BLaER1 treated with 17β-estradiol and CSF1 and Interleukin-3, amounts not matched to agents 10 nM and 100 nM (cell line): ENCODE measurements around the gene WWC2.
"Not testable (repeated sequence)": the region's sequence is repeated elsewhere in the genome, so short reads cannot be mapped to it uniquely, and the experiment has no call there.

ENCODE experiments used
- H3K27ac ChIP-seq, 11 experiments: shearing (Covaris generic); formaldehyde crosslinking; 2 replicates each; pipeline ENCODE4 v1.8.1; 2022
- H3K27me3 ChIP-seq, 11 experiments: shearing (Covaris generic); formaldehyde crosslinking; 2 replicates each; pipeline ENCODE4 v1.8.1; 2022
- H3K36me3 ChIP-seq, 11 experiments: shearing (Covaris generic); formaldehyde crosslinking; 2 replicates each; pipeline ENCODE4 v1.8.1; 2022
- H3K4me1 ChIP-seq, 10 experiments: shearing (Covaris generic); formaldehyde crosslinking; 2 replicates each; pipeline ENCODE4 v1.8.1; 2022
- H3K4me2 ChIP-seq, 11 experiments: shearing (Covaris generic); formaldehyde crosslinking; 2 replicates each; pipeline ENCODE4 v1.8.1; 2022
- H3K4me3 ChIP-seq, 10 experiments: shearing (Covaris generic); formaldehyde crosslinking; 2 replicates each; pipeline ENCODE4 v1.8.1; 2022
- H3K9ac ChIP-seq, 11 experiments: shearing (Covaris generic); formaldehyde crosslinking; 2 replicates each; pipeline ENCODE4 v1.8.1; 2022
- H3K9me3 ChIP-seq, 11 experiments: shearing (Covaris generic); formaldehyde crosslinking; replicated peaks in 1 of 11; 2 replicates each; pipeline ENCODE4 v1.8.1; 2022
- H4K20me1 ChIP-seq, 11 experiments: shearing (Covaris generic); formaldehyde crosslinking; 2 replicates each; pipeline ENCODE4 v1.8.1; 2022
- Cebpa-rat ChIP-seq, 11 experiments: shearing (Covaris generic); IDR thresholded peaks; 2 replicates each; pipeline ENCODE4 v1.8.1; 2022

Gene WWC2

DNA sequence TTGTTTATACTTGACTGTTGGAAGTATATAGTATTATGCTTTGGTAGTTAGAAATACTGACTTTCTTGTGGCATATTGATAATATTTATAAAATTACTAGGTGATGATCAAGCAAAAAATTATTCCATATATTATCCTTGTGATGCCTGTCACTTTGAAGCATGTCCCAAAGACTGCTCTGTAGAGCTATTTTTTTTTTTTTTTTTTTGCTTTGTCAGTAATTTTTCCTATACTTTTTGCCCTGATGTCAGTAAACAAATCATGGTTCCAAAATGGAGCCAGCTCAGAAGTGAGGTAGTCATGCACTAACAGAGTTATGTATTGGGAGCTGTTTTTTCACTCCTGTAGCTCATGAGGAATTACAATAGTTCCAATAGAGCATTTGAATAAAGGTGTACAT, 11.2 kb downstream of the WWC2 start:
- peaks cover 0 to 73% (median 13%) of the 10 kb centered on the region in 11 experiments; a peak in 14 of 22 replicates for H4K20me1 ChIP-seq
- H3K27ac ChIP-seq, result no peak overlapping the region
- H3K4me1 ChIP-seq, result peaks cover 0 to 6% (median 0%) of the 10 kb centered on the region in 10 experiments; a peak in 1 of 20 replicates
- H3K36me3 ChIP-seq, result no peaks in the 10 kb centered on the region
- no peak overlapping the region for H3K9ac ChIP-seq
- no peak overlapping the region for H3K4me2 ChIP-seq
- no peaks in the 10 kb centered on the region for H3K27me3 ChIP-seq
- peaks cover 0 to 7% (median 0%) of the 10 kb centered on the region in 11 experiments; a peak in 5 of 22 replicates for H3K9me3 ChIP-seq
- H3K4me3 ChIP-seq, result no peak overlapping the region
- no peak for TF ChIP-seq Cebpa-rat (IDR thresholded peaks at IDR 0.05)

DNA sequence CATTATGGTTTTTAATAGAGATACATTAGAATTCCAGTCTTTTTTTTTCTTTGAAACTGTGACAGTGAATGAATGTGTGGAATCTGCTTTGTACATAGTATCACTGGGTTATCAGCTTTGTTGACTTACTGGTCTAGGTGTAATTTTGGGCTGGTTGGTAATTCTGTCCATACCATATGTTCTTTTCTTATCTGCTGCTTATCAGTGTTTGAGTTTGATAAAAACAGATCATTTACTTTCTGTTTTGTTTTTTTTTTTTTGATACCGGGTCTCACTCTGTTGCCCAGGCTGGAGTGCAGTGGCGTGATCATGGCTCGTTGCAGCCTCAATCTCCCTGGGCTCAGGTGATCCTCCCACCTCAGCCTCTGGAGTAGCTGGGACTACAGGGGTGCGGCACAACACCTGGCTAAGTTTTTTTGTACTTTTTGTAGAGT, 12.4 kb downstream of the WWC2 start:
- H3K27ac ChIP-seq, result no peak overlapping the region
- peaks cover 0 to 76% (median 13%) of the 10 kb centered on the region in 11 experiments; a peak in 14 of 22 replicates for H4K20me1 ChIP-seq
- H3K9ac ChIP-seq, result no peak overlapping the region
- no peaks in the 10 kb centered on the region for H3K36me3 ChIP-seq
- no peak overlapping the region for H3K4me3 ChIP-seq
- H3K4me1 ChIP-seq, result peaks cover 0 to 6% (median 0%) of the 10 kb centered on the region in 10 experiments; a peak in 1 of 20 replicates
- H3K9me3 ChIP-seq, result peaks cover 0 to under 1% (median 0%) of the 10 kb centered on the region in 11 experiments; a peak in 1 of 22 replicates
- H3K4me2 ChIP-seq, result peak overlapping the region in 1 of 11 experiments; percentile 27; a peak in 1 of 22 replicates
- no peaks in the 10 kb centered on the region for H3K27me3 ChIP-seq
- TF ChIP-seq Cebpa-rat (IDR thresholded peaks at IDR 0.05), result no peak

GRCh38 chr4:183118141-183118540, 19.1 kb downstream of the WWC2 start:
- peaks cover 0 to 62% (median 26%) of the 10 kb centered on the region in 11 experiments; a peak in 14 of 22 replicates for H4K20me1 ChIP-seq
- TF ChIP-seq Cebpa-rat (IDR thresholded peaks at IDR 0.05), result no peak
- no peaks in the 10 kb centered on the region for H3K36me3 ChIP-seq
- H3K27ac ChIP-seq, result no peak overlapping the region
- no peaks in the 10 kb centered on the region for H3K9me3 ChIP-seq
- no peaks in the 10 kb centered on the region for H3K27me3 ChIP-seq
- no peak overlapping the region for H3K4me2 ChIP-seq
- H3K4me3 ChIP-seq, result no peak overlapping the region
- H3K9ac ChIP-seq, result no peak overlapping the region
- no peaks in the 10 kb centered on the region for H3K4me1 ChIP-seq

DNA sequence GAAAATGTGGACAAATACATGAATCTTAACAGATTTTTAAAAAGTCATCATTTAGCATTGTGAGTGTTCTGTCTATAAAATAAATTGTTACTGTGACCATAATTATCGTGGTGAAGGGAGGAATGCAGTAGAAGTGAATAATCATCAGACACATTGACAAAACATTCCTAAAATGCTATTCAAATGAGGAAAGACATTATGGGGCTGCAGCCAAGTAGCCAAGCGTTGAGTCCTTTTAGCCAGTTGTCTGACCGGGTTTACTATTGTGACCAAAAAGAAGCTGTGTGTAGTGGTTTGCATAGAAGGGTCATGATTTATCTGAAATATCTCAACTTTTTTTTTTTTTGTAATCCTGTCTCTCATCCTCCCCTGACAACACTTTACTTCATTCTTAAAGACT, 19.5 kb downstream of the WWC2 start:
- Histone ChIP-seq H3K27me3 (no peaks in the 10 kb centered on the region), H3K4me3 (no peak overlapping the region), H3K27ac (no peak overlapping the region), H3K9me3 (no peaks in the 10 kb centered on the region), H4K20me1 (peaks cover 0 to 59% (median 22%) of the 10 kb centered on the region in 11 experiments; a peak in 14 of 22 replicates), H3K9ac (no peak overlapping the region), H3K4me2 (no peak overlapping the region), H3K4me1 (no peaks in the 10 kb centered on the region), H3K36me3 (no peaks in the 10 kb centered on the region)
- no peak for TF ChIP-seq Cebpa-rat (IDR thresholded peaks at IDR 0.05)

DNA sequence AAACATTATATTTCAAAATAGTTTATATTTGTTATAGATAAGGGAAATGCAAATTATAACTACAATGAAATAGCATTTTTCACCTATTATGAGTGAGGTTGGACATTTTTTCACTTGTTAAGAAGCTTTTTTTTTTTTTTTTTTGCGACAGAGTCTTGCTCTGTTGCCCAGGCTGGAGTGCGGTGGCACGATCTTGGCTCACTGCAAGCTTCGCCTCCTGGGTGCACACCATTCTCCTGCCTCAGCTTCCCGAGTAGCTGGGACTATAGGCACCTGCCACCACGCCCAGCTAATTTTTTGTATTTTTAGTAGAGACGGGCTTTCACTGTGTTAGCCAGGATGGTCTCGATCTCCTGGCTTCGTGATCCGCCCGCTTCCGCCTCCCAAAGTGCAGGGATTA, 22.6 kb downstream of the WWC2 start:
- H3K27ac ChIP-seq, H3K36me3 ChIP-seq, H3K9ac ChIP-seq, H3K4me3 ChIP-seq, H3K4me1 ChIP-seq, H3K9me3 ChIP-seq, H3K27me3 ChIP-seq, H3K4me2 ChIP-seq: not testable (repeated sequence)
- peaks cover 0 to 54% (median 21%) of the 10 kb centered on the region in 11 experiments; a peak in 14 of 22 replicates for H4K20me1 ChIP-seq

DNA sequence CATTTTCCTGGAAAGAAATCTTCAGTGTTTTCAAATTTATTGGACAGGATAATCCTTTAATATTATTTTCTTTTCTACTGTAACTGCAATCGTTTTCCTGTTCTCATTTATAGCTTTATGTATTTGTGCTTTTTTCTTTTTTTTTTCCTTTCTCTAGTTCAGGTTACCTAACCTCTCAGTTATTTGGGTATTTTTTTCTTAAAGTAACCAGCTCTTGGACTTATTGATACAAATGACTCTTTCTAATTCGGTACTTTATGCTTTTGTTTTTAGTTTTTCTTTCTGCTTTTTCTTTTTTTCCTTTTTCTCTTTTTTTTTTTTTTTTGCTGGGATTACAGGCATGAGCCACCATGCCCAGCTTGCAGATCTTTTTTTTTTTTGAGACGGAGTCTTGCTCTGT, 25.2 kb downstream of the WWC2 start:
- H3K9ac ChIP-seq, result no peak overlapping the region
- no peaks in the 10 kb centered on the region for H3K9me3 ChIP-seq
- no peaks in the 10 kb centered on the region for H3K4me1 ChIP-seq
- H3K27me3 ChIP-seq, result no peaks in the 10 kb centered on the region
- H4K20me1 ChIP-seq, result peaks cover 0 to 58% (median 29%) of the 10 kb centered on the region in 11 experiments; a peak in 16 of 22 replicates
- no peaks in the 10 kb centered on the region for H3K36me3 ChIP-seq
- no peak overlapping the region for H3K4me3 ChIP-seq
- no peak overlapping the region for H3K27ac ChIP-seq
- H3K4me2 ChIP-seq, result no peak overlapping the region
- no peak for TF ChIP-seq Cebpa-rat (IDR thresholded peaks at IDR 0.05)

DNA sequence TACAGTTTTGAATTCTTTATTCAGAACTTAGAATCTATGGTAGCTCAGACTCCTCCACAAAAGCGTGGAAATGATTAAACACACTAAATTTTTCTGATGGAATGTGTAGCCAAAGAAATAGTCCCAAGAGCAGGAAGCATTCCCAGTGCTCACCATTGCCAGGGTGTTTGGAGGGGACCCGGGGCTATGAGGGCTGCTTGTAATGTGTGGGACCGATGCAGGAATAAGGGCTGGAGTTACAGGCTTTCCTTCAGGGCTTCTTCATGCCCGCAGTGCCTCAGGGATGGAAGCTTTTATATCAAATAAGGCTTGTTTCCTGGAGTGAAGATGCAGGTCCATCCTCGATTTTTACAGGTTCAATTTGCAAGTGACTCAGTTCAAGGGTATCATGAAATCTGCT, 25.8 kb downstream of the WWC2 start:
- TF ChIP-seq Cebpa-rat (IDR thresholded peaks at IDR 0.05), result no peak
- Histone ChIP-seq H3K4me1 (no peaks in the 10 kb centered on the region), H3K36me3 (no peaks in the 10 kb centered on the region), H3K27ac (no peak overlapping the region), H3K9me3 (no peaks in the 10 kb centered on the region), H4K20me1 (peaks cover 0 to 59% (median 25%) of the 10 kb centered on the region in 11 experiments; a peak in 16 of 22 replicates), H3K4me2 (no peak overlapping the region), H3K27me3 (no peaks in the 10 kb centered on the region), H3K4me3 (no peak overlapping the region), H3K9ac (no peak overlapping the region)

DNA sequence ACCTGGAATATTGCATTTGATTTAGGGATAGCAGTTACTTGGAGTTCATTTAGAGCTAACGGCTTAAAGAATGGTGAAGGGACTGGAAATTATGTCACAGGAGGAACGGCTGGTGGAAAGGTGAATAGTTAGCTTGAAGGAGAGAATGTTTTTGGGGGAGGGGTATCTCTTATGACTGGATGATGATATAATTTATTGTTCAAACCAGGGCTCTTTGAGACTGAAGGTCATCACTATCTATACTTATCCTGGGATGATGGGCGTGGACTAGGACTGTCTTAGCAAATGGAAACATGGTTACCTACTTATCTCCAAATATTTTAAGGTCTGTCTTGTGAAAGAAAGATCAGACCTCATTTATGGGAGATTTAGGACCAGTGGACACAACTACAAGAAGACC, 30.1 kb downstream of the WWC2 start:
- Histone ChIP-seq H3K27ac (no peak overlapping the region), H3K9me3 (no peaks in the 10 kb centered on the region), H4K20me1 (peaks cover 0 to 69% (median 25%) of the 10 kb centered on the region in 11 experiments; a peak in 17 of 22 replicates), H3K4me3 (no peak overlapping the region), H3K4me2 (no peak overlapping the region), H3K27me3 (no peaks in the 10 kb centered on the region), H3K4me1 (no peaks in the 10 kb centered on the region), H3K36me3 (no peaks in the 10 kb centered on the region), H3K9ac (no peak overlapping the region)
- no peak for TF ChIP-seq Cebpa-rat (IDR thresholded peaks at IDR 0.05)

GRCh38 chr4:183129675-183130074, 30.6 kb downstream of the WWC2 start:
- Histone ChIP-seq H3K4me3 (no peak overlapping the region), H3K27ac (no peak overlapping the region), H3K9me3 (no peaks in the 10 kb centered on the region), H3K9ac (no peak overlapping the region), H3K36me3 (no peaks in the 10 kb centered on the region), H4K20me1 (peaks cover 0 to 68% (median 21%) of the 10 kb centered on the region in 11 experiments; a peak in 17 of 22 replicates), H3K27me3 (no peaks in the 10 kb centered on the region), H3K4me1 (no peaks in the 10 kb centered on the region), H3K4me2 (no peak overlapping the region)
- no peak for TF ChIP-seq Cebpa-rat (IDR thresholded peaks at IDR 0.05)
